Stimulated activated CD4-positive, alpha-beta T cell treated with anti-CD3 and anti-CD28 coated beads, Interleukin-2, amount 100 ng/mL, for 48 hours (primary cell): ENCODE results near the gene ZNF423.

Experiments used
- DNase-seq, 2 donors: peaks; one replicate each; pipeline ENCODE4 v3.0.0-alpha.2; 2020

The ZNF423 gene

GRCh38 chr16:49498264-49498663, 357.6 kb downstream of the ZNF423 start:
- DNase-seq: no peak

- no peak for DNase-seq
These were observed 358.4 kb downstream of the ZNF423 start for GRCh38 chr16:49497466-49497865.

- DNase-seq: no peak
These were observed 359.3 kb downstream of the ZNF423 start for GRCh38 chr16:49496656-49497055.

- DNase-seq: no peak
These were observed 360.1 kb downstream of the ZNF423 start for GRCh38 chr16:49495596-49496355.

GRCh38 chr16:49494891-49495566, 360.9 kb downstream of the ZNF423 start:
- DNase-seq: no peak

- no peak for DNase-seq
These were observed 361.4 kb downstream of the ZNF423 start for GRCh38 chr16:49494474-49494873.

- no peak for DNase-seq
These were observed 362.1 kb downstream of the ZNF423 start for GRCh38 chr16:49493836-49494235.

- no peak for DNase-seq
These were observed 362.9 kb downstream of the ZNF423 start for GRCh38 chr16:49492896-49493626.

- peak; percentile 26 to 50 for DNase-seq
These were observed 363.8 kb downstream of the ZNF423 start for GRCh38 chr16:49491771-49492761.

GRCh38 chr16:49491106-49491670, 364.7 kb downstream of the ZNF423 start:
- DNase-seq: no peak

- no peak for DNase-seq
These were observed 365.6 kb downstream of the ZNF423 start for GRCh38 chr16:49490321-49490705.

GRCh38 chr16:49489686-49490320, 366.1 kb downstream of the ZNF423 start:
- no peak for DNase-seq

- DNase-seq: no peak
These were observed 367.0 kb downstream of the ZNF423 start for GRCh38 chr16:49488740-49489525.

GRCh38 chr16:49488336-49488735, 367.6 kb downstream of the ZNF423 start:
- DNase-seq: no peak

- no peak for DNase-seq
These were observed 368.2 kb downstream of the ZNF423 start for GRCh38 chr16:49487746-49488145.

GRCh38 chr16:49486400-49486799, 369.5 kb downstream of the ZNF423 start:
- no peak for DNase-seq

GRCh38 chr16:49485663-49486062, 370.2 kb downstream of the ZNF423 start:
- no peak for DNase-seq

GRCh38 chr16:49484936-49485335, 371.0 kb downstream of the ZNF423 start:
- no peak for DNase-seq

GRCh38 chr16:49484451-49484849, 371.5 kb downstream of the ZNF423 start:
- DNase-seq: peak in 1 of 2 donors; percentile 20

GRCh38 chr16:49483651-49484450, 372.1 kb downstream of the ZNF423 start:
- DNase-seq: no peak
